ENCODE results near the gene KCNG1. TPM values are rescaled to one million over a fixed set of nuclear protein-coding genes. Genes with fewer than 3 reads are reported as not detected.

Gene KCNG1
- total RNA-seq (16.9 and 20.3 TPM in 2 replicates), polyA plus RNA-seq (56.1 and 57.7 TPM in 2 replicates), polyA minus RNA-seq (95.0 and 133 TPM in 2 replicates)
- total RNA-seq (2013): 44.2 TPM

- Mint-ChIP-seq H3K4me3 (peak within 1 kb of the TSS; percentile 84), H3K27me3 (peaks cover 38% of the 10 kb centered on the region), H3K9me3 (ENCODE audit: insufficient read depth) (no peaks in the 10 kb centered on the region), H3K4me1 (peaks cover 23% of the 10 kb centered on the region), H3K27ac (peak within 1 kb of the TSS; percentile 41)
- ChIA-PET POLR2A (no interaction called here), CTCF (no interaction called here)
- TF ChIP-seq CTCF (IDR thresholded peaks at IDR 0.05) (no peak), EZH2 (IDR thresholded peaks at IDR 0.05; ENCODE audit: borderline replicate concordance, insufficient read depth, low read depth, low read length, poor library complexity, severe bottlenecking) (no peak)
- H3K27me3 ChIP-seq (replicated peaks in 1 of 4; ENCODE audit: control extremely low read depth in 1 of 4, control insufficient read depth in 3 of 4, insufficient read depth in 4 of 4, low read length in 3 of 4): peaks cover 0 to 28% (median 7%) of the 10 kb centered on the region in 4 experiments
- H3K4me3 ChIP-seq (ENCODE audit: control extremely low read depth in 1 of 5, extremely low read depth in 1 of 5, insufficient read depth in 1 of 5, low read depth in 2 of 5, low read length in 4 of 5): peak within 1 kb of the TSS in 4 of 5 experiments; percentile 56 to 67 (median 61)
- H3K27ac ChIP-seq (ENCODE audit: low read length in 2 of 2): peak within 1 kb of the TSS in 1 of 2 donors; percentile 54
- ATAC-seq (ENCODE audit: low read depth) (peak; percentile 91), DNase-seq (peak; percentile 78)
- intact Hi-C loops (cut with micrococcal nuclease): no loop called here
- H3K9ac ChIP-seq (ENCODE audit: low read length): peak within 1 kb of the TSS; percentile 67
- H3K36me3 ChIP-seq (replicated peaks in 1 of 2; ENCODE audit: control extremely low read depth in 1 of 2, control insufficient read depth in 1 of 2, extremely low read depth in 1 of 2, insufficient read depth in 2 of 2, low read length in 1 of 2): peaks cover 0 to 6% of the 10 kb centered on the region in 2 experiments
- peak within 1 kb of the TSS; percentile 77 for H2AFZ ChIP-seq (ENCODE audit: insufficient read depth, low read depth, low read length, poor library complexity, severe bottlenecking)
- peaks cover 29% of the 10 kb centered on the region for H4K20me1 ChIP-seq (ENCODE audit: control insufficient read depth, insufficient read depth, low read length, poor library complexity, severe bottlenecking)
- H3K4me2 ChIP-seq (replicated peaks; ENCODE audit: low read depth, low read length, poor library complexity, severe bottlenecking): peak within 1 kb of the TSS; percentile 83
- no peaks in the 10 kb centered on the region for H3K9me3 ChIP-seq (ENCODE audit: control extremely low read depth in 1 of 3, control insufficient read depth in 2 of 3, insufficient read depth in 1 of 3, low read length in 2 of 3)
- peaks cover 27 to 37% of the 10 kb centered on the region in 2 donors for H3K4me1 ChIP-seq (ENCODE audit: control insufficient read depth in 2 of 2, insufficient read depth in 2 of 2, low read length in 2 of 2)
- peaks cover 28% of the 10 kb centered on the region for H3K79me2 ChIP-seq (ENCODE audit: control insufficient read depth, insufficient read depth, low read length)
- WGBS (ENCODE audit: insufficient coverage): 2% methylated on average over 108 of the region's 108 CpGs
These were observed at the start of gene KCNG1 for GRCh38 chr20:51022803-51023616. Gene KCNG1 (minus strand): TSS chr20:51023107. CDS start chr20:51010338, 12,769 bp downstream.

- no peak overlapping the region for H3K4me3 ChIP-seq (ENCODE audit: control extremely low read depth in 1 of 5, extremely low read depth in 1 of 5, insufficient read depth in 1 of 5, low read depth in 2 of 5, low read length in 4 of 5)
- Mint-ChIP-seq H3K27ac (no peak overlapping the region), H3K4me3 (no peak overlapping the region), H3K27me3 (peaks cover 58% of the 10 kb centered on the region), H3K4me1 (no peaks in the 10 kb centered on the region), H3K9me3 (ENCODE audit: insufficient read depth) (peaks cover 3% of the 10 kb centered on the region)
- CTCF ChIA-PET: interaction anchor here (0.7 kb wide), 1 partner anchor 83 kb away, joined by 3 read pairs; no protein-coding TSS in a partner anchor
- intact Hi-C loops (cut with micrococcal nuclease): no loop called here
- WGBS (ENCODE audit: insufficient coverage): 50% methylated on average over 1 of the region's 4 CpGs
- no peak for ATAC-seq (ENCODE audit: low read depth)
- no peaks in the 10 kb centered on the region for H3K79me2 ChIP-seq (ENCODE audit: control insufficient read depth, insufficient read depth, low read length)
- no peak for TF ChIP-seq EZH2 (IDR thresholded peaks at IDR 0.05; ENCODE audit: borderline replicate concordance, insufficient read depth, low read depth, low read length, poor library complexity, severe bottlenecking)
- no peak for TF ChIP-seq CTCF (IDR thresholded peaks at IDR 0.05)
- no peak overlapping the region for H3K27ac ChIP-seq (ENCODE audit: low read length in 2 of 2)
- no peaks in the 10 kb centered on the region for H4K20me1 ChIP-seq (ENCODE audit: control insufficient read depth, insufficient read depth, low read length, poor library complexity, severe bottlenecking)
- H3K9ac ChIP-seq (ENCODE audit: low read length): no peak overlapping the region
- H3K4me2 ChIP-seq (replicated peaks; ENCODE audit: low read depth, low read length, poor library complexity, severe bottlenecking): no peak overlapping the region
- no peaks in the 10 kb centered on the region for H3K4me1 ChIP-seq (ENCODE audit: control insufficient read depth in 2 of 2, insufficient read depth in 2 of 2, low read length in 2 of 2)
- H2AFZ ChIP-seq (ENCODE audit: insufficient read depth, low read depth, low read length, poor library complexity, severe bottlenecking): no peak overlapping the region
- peaks cover 0 to 30% (median 2%) of the 10 kb centered on the region in 4 experiments for H3K27me3 ChIP-seq (replicated peaks in 1 of 4; ENCODE audit: control extremely low read depth in 1 of 4, control insufficient read depth in 3 of 4, insufficient read depth in 4 of 4, low read length in 3 of 4)
- DNase-seq: no peak
- H3K36me3 ChIP-seq (replicated peaks in 1 of 2; ENCODE audit: control extremely low read depth in 1 of 2, control insufficient read depth in 1 of 2, extremely low read depth in 1 of 2, insufficient read depth in 2 of 2, low read length in 1 of 2): no peaks in the 10 kb centered on the region
- H3K9me3 ChIP-seq (ENCODE audit: control extremely low read depth in 1 of 3, control insufficient read depth in 2 of 3, insufficient read depth in 1 of 3, low read length in 2 of 3): peaks cover 0 to 12% (median 0%) of the 10 kb centered on the region in 3 donors
- POLR2A ChIA-PET: no interaction called here
These were observed 47.7 kb upstream of the KCNG1 start for GRCh38 chr20:51070621-51071020.
